ENCODE measurements around the gene NRXN3. TPM values are rescaled to one million over a fixed set of nuclear protein-coding genes. Genes with fewer than 3 reads are reported as not detected.

The NRXN3 gene
- total RNA-seq, 1 donor from 2014 or later, result 18.0 TPM

DNA sequence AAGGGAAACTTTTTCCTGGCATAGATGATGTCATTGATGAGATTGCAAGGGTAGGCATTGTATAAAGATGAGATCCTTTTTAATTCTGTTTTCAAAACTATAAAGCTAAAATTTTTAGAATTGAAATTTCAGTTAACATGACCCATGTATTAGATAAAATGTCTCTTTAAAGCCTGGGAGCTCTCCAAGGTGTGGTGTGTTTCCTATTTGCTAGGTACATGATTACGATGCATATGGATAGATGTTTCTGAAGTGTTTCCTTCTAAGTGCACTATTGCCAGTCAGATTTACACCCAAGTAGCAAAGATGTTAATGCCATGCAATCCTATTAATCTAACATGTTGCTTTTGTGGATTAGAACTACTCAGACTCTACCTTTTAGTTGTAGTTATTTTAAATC is 1206.4 kb downstream of the NRXN3 start:
- Histone ChIP-seq H4K20me1 (ENCODE audit: insufficient read depth, low read length) (no peaks in the 10 kb centered on the region), H2AFZ (ENCODE audit: low read depth, low read length) (no peak overlapping the region), H3K4me3 (ENCODE audit: insufficient read depth, low read depth, low read length) (no peak overlapping the region), H3K9me3 (ENCODE audit: insufficient read depth, low read depth, low read length) (no peaks in the 10 kb centered on the region), H3K79me2 (ENCODE audit: insufficient read depth, low read length) (no peaks in the 10 kb centered on the region), H3K9ac (ENCODE audit: low read length) (no peak overlapping the region), H3K27me3 (ENCODE audit: insufficient read depth, low read length) (no peaks in the 10 kb centered on the region), H3K27ac (ENCODE audit: low read depth, low read length) (no peak overlapping the region), H3K4me1 (ENCODE audit: insufficient read depth, low read length) (no peaks in the 10 kb centered on the region), H3K36me3 (ENCODE audit: insufficient read depth, low read length) (no peaks in the 10 kb centered on the region), H3K4me2 (ENCODE audit: low read length) (no peak overlapping the region)
- H3K4me3 Mint-ChIP-seq (ENCODE audit: unreplicated experiment), result no peak overlapping the region
- H3K4me1 Mint-ChIP-seq (ENCODE audit: low read depth, unreplicated experiment), result no peaks in the 10 kb centered on the region
- TF ChIP-seq EZH2 (IDR thresholded peaks at IDR 0.05; ENCODE audit: insufficient read depth, low read length), result no peak
- TF ChIP-seq CTCF (IDR thresholded peaks at IDR 0.05; ENCODE audit: insufficient read depth, low read depth, low read length), result no peak
- H3K27me3 Mint-ChIP-seq (ENCODE audit: low read depth, unreplicated experiment), result no peaks in the 10 kb centered on the region
- H3K9me3 Mint-ChIP-seq (ENCODE audit: unreplicated experiment), result no peaks in the 10 kb centered on the region
- DNase-seq (ENCODE audit: low read depth), result no peak
- no peak for FAIRE-seq
- H3K27ac Mint-ChIP-seq (ENCODE audit: unreplicated experiment), result no peak overlapping the region
- H3K36me3 Mint-ChIP-seq (ENCODE audit: low read depth, unreplicated experiment), result no peaks in the 10 kb centered on the region

DNA sequence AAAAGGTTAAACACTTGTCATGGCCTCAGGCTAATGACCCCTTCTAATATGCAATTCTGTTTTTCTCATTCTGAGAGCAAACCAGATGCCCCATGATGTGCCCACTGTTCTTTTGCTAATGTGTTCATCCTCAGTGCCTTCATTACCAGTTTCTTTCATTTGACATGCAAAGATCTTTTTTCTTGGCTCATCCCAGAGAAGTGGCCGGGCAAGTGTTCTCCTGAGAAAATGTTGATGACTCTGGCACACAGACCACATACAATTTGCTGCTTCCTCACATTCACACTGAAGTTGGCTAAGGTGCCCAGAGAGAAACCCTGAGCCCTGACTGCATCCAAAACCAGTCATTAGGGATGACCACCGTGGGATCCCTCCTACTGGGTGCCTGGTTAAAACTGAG is 1207.8 kb downstream of the NRXN3 start:
- Mint-ChIP-seq H3K36me3 (ENCODE audit: low read depth, unreplicated experiment) (no peaks in the 10 kb centered on the region), H3K27me3 (ENCODE audit: low read depth, unreplicated experiment) (no peaks in the 10 kb centered on the region), H3K9me3 (ENCODE audit: unreplicated experiment) (no peaks in the 10 kb centered on the region), H3K4me3 (ENCODE audit: unreplicated experiment) (no peak overlapping the region), H3K4me1 (ENCODE audit: low read depth, unreplicated experiment) (no peaks in the 10 kb centered on the region), H3K27ac (ENCODE audit: unreplicated experiment) (no peak overlapping the region)
- no peaks in the 10 kb centered on the region for H3K9me3 ChIP-seq (ENCODE audit: insufficient read depth, low read depth, low read length)
- no peaks in the 10 kb centered on the region for H3K36me3 ChIP-seq (ENCODE audit: insufficient read depth, low read length)
- no peaks in the 10 kb centered on the region for H3K4me1 ChIP-seq (ENCODE audit: insufficient read depth, low read length)
- no peak for DNase-seq (ENCODE audit: low read depth)
- H4K20me1 ChIP-seq (ENCODE audit: insufficient read depth, low read length), result no peaks in the 10 kb centered on the region
- H3K27ac ChIP-seq (ENCODE audit: low read depth, low read length), result no peak overlapping the region
- H3K9ac ChIP-seq (ENCODE audit: low read length), result no peak overlapping the region
- no peak overlapping the region for H2AFZ ChIP-seq (ENCODE audit: low read depth, low read length)
- H3K4me3 ChIP-seq (ENCODE audit: insufficient read depth, low read depth, low read length), result no peak overlapping the region
- no peaks in the 10 kb centered on the region for H3K79me2 ChIP-seq (ENCODE audit: insufficient read depth, low read length)
- no peak for FAIRE-seq
- no peaks in the 10 kb centered on the region for H3K27me3 ChIP-seq (ENCODE audit: insufficient read depth, low read length)
- TF ChIP-seq CTCF (IDR thresholded peaks at IDR 0.05; ENCODE audit: insufficient read depth, low read depth, low read length) (no peak), EZH2 (IDR thresholded peaks at IDR 0.05; ENCODE audit: insufficient read depth, low read length) (no peak)
- H3K4me2 ChIP-seq (ENCODE audit: low read length), result no peak overlapping the region

- Histone ChIP-seq H3K27me3 (ENCODE audit: insufficient read depth, low read length) (no peaks in the 10 kb centered on the region), H2AFZ (ENCODE audit: low read depth, low read length) (no peak overlapping the region), H3K4me2 (ENCODE audit: low read length) (no peak overlapping the region), H3K27ac (ENCODE audit: low read depth, low read length) (no peak overlapping the region), H3K4me1 (ENCODE audit: insufficient read depth, low read length) (no peaks in the 10 kb centered on the region), H3K9ac (ENCODE audit: low read length) (no peak overlapping the region), H3K4me3 (ENCODE audit: insufficient read depth, low read depth, low read length) (no peak overlapping the region), H3K79me2 (ENCODE audit: insufficient read depth, low read length) (no peaks in the 10 kb centered on the region), H4K20me1 (ENCODE audit: insufficient read depth, low read length) (no peaks in the 10 kb centered on the region), H3K36me3 (ENCODE audit: insufficient read depth, low read length) (no peaks in the 10 kb centered on the region), H3K9me3 (ENCODE audit: insufficient read depth, low read depth, low read length) (no peaks in the 10 kb centered on the region)
- TF ChIP-seq CTCF (IDR thresholded peaks at IDR 0.05; ENCODE audit: insufficient read depth, low read depth, low read length) (no peak), EZH2 (IDR thresholded peaks at IDR 0.05; ENCODE audit: insufficient read depth, low read length) (no peak)
- H3K36me3 Mint-ChIP-seq (ENCODE audit: low read depth, unreplicated experiment), result no peaks in the 10 kb centered on the region
- FAIRE-seq (no peak), DNase-seq (ENCODE audit: low read depth) (no peak)
- H3K9me3 Mint-ChIP-seq (ENCODE audit: unreplicated experiment), result no peaks in the 10 kb centered on the region
- H3K4me3 Mint-ChIP-seq (ENCODE audit: unreplicated experiment), result no peak overlapping the region
- no peaks in the 10 kb centered on the region for H3K27me3 Mint-ChIP-seq (ENCODE audit: low read depth, unreplicated experiment)
- peaks cover 3% of the 10 kb centered on the region for H3K4me1 Mint-ChIP-seq (ENCODE audit: low read depth, unreplicated experiment)
- H3K27ac Mint-ChIP-seq (ENCODE audit: unreplicated experiment), result no peak overlapping the region
Measured at GRCh38 chr14:79379266-79379665, 1209.1 kb downstream of the NRXN3 start.

Data from astrocyte (in vitro differentiated cells and primary cell).